Vagina (tissue), 2 donors: ENCODE data around the gene HDAC8. TPM values are rescaled to one million over a fixed set of nuclear protein-coding genes. Genes with fewer than 3 reads are reported as not detected.

Experiments
- DNase-seq, 2 donors: peaks; one replicate each; pipeline ENCODE4 v3.0.0-alpha.2; 2017; ENCODE audit errors: extremely low spot score in 2 of 2
- H3K27ac ChIP-seq: fragments of 200-600 bp; sonication (generic); one replicate; pipeline ENCODE4 v1.5.1; 2019
- H3K27me3 ChIP-seq: fragments of 200-600 bp; sonication (generic); one replicate; pipeline ENCODE4 v1.5.1; 2019
- H3K36me3 ChIP-seq, 2 donors: fragments of 200-600 bp; sonication (generic); one replicate each; pipeline ENCODE4 v1.5.1; 2017 to 2019
- H3K4me1 ChIP-seq: fragments of 200-600 bp; sonication (generic); one replicate; pipeline ENCODE4 v1.5.1; 2019
- H3K4me3 ChIP-seq, 2 donors: fragments of 200-600 bp; sonication (generic); 1 replicate in 1 of 2; 2 replicates in 1 of 2; pipeline ENCODE4 v1.5.1; 2016 to 2019
- H3K9me3 ChIP-seq: fragments of 200-600 bp; sonication (generic); one replicate; pipeline ENCODE4 v1.5.1; 2019
- POLR2A ChIP-seq, 2 donors: fragments of 450-650 bp; IDR thresholded peaks; one replicate each; pipeline ENCODE4 v1.6.1; 2017; ENCODE audit warnings: antibody characterized with exemption in 2 of 2, mild to moderate bottlenecking in 2 of 2, moderate library complexity in 2 of 2
- POLR2AphosphoS5 ChIP-seq, 2 donors: sonication (generic); formaldehyde crosslinking; IDR thresholded peaks; one replicate each; pipeline ENCODE4 v1.9.0; 2017; ENCODE audit warnings: antibody characterized with exemption in 2 of 2, mild to moderate bottlenecking in 2 of 2, low read depth in 1 of 2; ENCODE audit not compliant: insufficient read depth in 1 of 2
- intact Hi-C: fragments of 100-400 bp; cut with DNase I; formaldehyde crosslinking; loops from one replicate; pipeline ENCODE4 v1.15.1; 2023
- total RNA-seq: library from RNA; depleted of rRNA; stranded (reverse); fragments of >200 nt; gene quantifications from one replicate; pipeline ENCODE4 v1.2.3, GENCODE V29; 2016
- TF ChIP-seq, protein P1 (sequence below), 3 experiments: fragments of 450-650 bp in 2 of 3; fragments of 200-600 bp in 1 of 3; sonication (generic) in 1 of 3; IDR thresholded peaks; one replicate each; pipeline ENCODE4 v1.5.1; 2017 to 2019; ENCODE audit warnings: antibody characterized with exemption in 3 of 3, mild to moderate bottlenecking in 2 of 3, moderate library complexity in 2 of 3

Gene HDAC8
- total RNA-seq, 1 donor from 2014 or later: 33.4 TPM

DNA sequence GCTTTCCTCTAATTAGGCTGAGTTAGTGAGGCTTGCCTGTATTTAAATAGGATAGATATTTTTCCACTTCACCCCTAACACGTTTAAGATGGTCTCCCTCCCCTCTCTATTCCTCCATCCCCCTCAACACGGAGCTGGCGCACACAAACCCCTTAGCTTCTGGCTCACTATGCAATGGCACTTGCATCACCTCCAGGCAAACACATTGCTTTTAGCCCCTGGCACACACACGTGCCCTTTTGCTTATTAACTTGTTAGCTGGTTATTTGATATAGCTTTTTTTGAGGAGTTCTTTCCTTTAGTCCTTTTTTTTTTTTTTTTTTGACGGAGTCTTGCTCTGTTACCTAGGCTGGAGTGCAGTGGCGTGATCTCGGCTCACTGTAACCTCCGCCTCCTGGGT, 94.3 kb downstream of the HDAC8 start:
- Histone ChIP-seq H3K4me1 (no peaks in the 10 kb centered on the region), H3K27me3 (no peaks in the 10 kb centered on the region), H3K27ac (no peak overlapping the region), H3K4me3 (no peak overlapping the region), H3K9me3 (no peaks in the 10 kb centered on the region), H3K36me3 (no peaks in the 10 kb centered on the region)
- DNase-seq: no peak
- intact Hi-C loops: no loop called here
- TF ChIP-seq POLR2AphosphoS5 (IDR thresholded peaks at IDR 0.05; ENCODE audit: insufficient read depth in 1 of 2, low read depth in 1 of 2) (no peak), POLR2A (IDR thresholded peaks at IDR 0.05) (no peak)
- TF ChIP-seq, protein P1, sequence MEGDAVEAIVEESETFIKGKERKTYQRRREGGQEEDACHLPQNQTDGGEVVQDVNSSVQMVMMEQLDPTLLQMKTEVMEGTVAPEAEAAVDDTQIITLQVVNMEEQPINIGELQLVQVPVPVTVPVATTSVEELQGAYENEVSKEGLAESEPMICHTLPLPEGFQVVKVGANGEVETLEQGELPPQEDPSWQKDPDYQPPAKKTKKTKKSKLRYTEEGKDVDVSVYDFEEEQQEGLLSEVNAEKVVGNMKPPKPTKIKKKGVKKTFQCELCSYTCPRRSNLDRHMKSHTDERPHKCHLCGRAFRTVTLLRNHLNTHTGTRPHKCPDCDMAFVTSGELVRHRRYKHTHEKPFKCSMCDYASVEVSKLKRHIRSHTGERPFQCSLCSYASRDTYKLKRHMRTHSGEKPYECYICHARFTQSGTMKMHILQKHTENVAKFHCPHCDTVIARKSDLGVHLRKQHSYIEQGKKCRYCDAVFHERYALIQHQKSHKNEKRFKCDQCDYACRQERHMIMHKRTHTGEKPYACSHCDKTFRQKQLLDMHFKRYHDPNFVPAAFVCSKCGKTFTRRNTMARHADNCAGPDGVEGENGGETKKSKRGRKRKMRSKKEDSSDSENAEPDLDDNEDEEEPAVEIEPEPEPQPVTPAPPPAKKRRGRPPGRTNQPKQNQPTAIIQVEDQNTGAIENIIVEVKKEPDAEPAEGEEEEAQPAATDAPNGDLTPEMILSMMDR (IDR thresholded peaks at IDR 0.05): no peak

DNA sequence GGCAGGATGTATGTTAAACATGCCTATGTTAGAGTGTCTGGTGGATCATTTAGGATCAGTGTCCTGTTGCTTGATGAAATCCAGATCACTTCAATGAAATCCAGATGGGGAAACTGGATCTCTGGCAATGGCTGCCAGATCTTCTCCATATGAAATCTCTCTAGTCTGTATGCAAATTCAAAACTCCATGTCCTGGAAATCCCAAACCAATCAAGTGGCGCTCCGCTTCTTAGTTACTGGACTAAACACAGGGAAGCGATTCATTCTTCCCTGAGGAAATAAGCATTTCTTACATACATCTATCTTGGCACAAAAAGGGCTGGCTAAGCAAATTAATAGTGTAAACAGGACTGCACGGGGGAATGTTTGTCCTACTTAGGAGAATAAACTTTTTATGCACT, 94.9 kb downstream of the HDAC8 start:
- H3K9me3 ChIP-seq: no peaks in the 10 kb centered on the region
- no peak for DNase-seq
- H3K27me3 ChIP-seq: no peaks in the 10 kb centered on the region
- H3K36me3 ChIP-seq: no peaks in the 10 kb centered on the region
- intact Hi-C loops: no loop called here
- H3K4me1 ChIP-seq: no peaks in the 10 kb centered on the region
- TF ChIP-seq POLR2AphosphoS5 (IDR thresholded peaks at IDR 0.05; ENCODE audit: insufficient read depth in 1 of 2, low read depth in 1 of 2) (no peak), POLR2A (IDR thresholded peaks at IDR 0.05) (no peak)
- TF ChIP-seq, protein P1 (IDR thresholded peaks at IDR 0.05): no peak
- no peak overlapping the region for H3K27ac ChIP-seq
- no peak overlapping the region for H3K4me3 ChIP-seq

DNA sequence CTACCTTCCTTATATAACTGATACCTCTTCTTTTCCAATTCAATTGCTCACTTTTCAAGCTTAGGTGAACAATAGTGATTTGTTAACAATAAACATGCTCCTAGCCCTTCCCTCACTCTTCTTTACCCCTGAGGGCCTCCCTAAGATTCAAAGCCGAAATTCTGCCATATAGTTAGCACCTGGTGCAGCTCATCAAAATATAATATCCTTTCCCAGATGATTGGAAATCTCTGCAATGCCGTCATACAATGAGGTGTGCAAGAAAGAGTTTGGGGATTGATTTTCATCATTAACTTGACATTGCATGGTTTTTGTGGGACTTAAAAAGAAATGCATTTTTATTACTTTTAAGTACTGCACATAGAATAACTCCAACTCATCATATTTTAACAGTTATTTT, 95.3 kb downstream of the HDAC8 start:
- Histone ChIP-seq H3K27me3 (no peaks in the 10 kb centered on the region), H3K4me1 (no peaks in the 10 kb centered on the region), H3K9me3 (no peaks in the 10 kb centered on the region), H3K27ac (no peak overlapping the region), H3K36me3 (no peaks in the 10 kb centered on the region), H3K4me3 (no peak overlapping the region)
- intact Hi-C loops: no loop called here
- TF ChIP-seq POLR2AphosphoS5 (IDR thresholded peaks at IDR 0.05; ENCODE audit: insufficient read depth in 1 of 2, low read depth in 1 of 2): no peak
- TF ChIP-seq, protein P1 (IDR thresholded peaks at IDR 0.05): no peak
- no peak for DNase-seq

DNA sequence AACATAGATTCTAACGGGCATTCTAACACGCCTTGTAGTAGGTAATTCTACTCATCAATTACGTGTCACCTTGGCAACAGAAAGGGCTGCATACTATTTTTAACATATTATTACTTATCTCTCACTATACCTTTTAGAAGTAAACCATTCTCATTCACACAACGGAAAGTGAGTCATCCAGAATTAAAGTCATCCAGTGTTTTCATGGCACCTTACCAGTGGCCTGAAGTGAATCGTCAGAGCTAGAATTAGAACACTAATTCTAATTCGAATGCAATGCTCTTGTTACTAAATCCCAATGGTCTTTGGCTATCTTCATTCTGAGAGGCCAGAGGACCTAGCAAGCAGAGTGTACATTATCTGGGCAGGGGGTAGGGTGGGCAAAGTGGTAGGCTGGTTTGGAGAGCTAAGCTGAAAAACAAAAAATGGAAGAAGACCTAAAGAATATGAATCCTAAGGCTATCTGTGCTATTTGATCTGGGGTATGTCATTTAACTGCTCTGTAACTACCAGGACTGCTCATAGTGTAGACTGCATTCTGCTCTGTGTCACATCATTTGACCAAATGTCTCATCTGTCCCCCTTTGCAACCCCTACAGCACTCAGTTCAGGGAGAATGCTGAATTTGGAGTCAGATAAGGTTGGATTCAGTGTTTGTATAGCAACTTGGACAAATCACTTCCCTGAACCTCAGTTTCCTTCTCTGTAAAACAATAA, 96.5 kb downstream of the HDAC8 start:
- no peaks in the 10 kb centered on the region for H3K36me3 ChIP-seq
- no peak for TF ChIP-seq POLR2A (IDR thresholded peaks at IDR 0.05)
- no peak for TF ChIP-seq POLR2AphosphoS5 (IDR thresholded peaks at IDR 0.05; ENCODE audit: insufficient read depth in 1 of 2, low read depth in 1 of 2)
- TF ChIP-seq, protein P1 (IDR thresholded peaks at IDR 0.05): no peak
- no peaks in the 10 kb centered on the region for H3K27me3 ChIP-seq
- H3K4me3 ChIP-seq: no peak overlapping the region
- H3K4me1 ChIP-seq: no peaks in the 10 kb centered on the region
- intact Hi-C loops: no loop called here
- no peak for DNase-seq
- no peaks in the 10 kb centered on the region for H3K9me3 ChIP-seq
- H3K27ac ChIP-seq: no peak overlapping the region

DNA sequence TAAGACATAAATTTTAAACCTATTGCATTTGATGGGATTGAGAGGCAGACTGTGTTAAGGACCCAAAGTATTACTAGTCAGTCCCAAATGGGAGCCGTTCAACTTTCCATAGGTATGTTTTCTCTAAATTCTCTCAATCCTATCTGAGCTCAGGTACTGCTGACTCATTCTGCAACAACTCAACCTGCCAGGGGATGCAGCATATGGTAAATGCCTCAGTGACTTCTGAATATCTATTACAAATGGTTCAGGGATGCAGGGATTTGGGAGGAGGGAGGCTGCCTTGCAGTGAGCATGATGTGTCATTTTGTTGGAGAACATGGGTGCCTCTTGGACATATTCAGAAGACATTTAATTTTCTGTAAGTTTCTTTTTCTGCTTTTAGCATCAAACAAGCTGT, 97.3 kb downstream of the HDAC8 start:
- H3K4me3 ChIP-seq: no peak overlapping the region
- no peaks in the 10 kb centered on the region for H3K4me1 ChIP-seq
- intact Hi-C loops: no loop called here
- H3K27ac ChIP-seq: no peak overlapping the region
- no peaks in the 10 kb centered on the region for H3K9me3 ChIP-seq
- no peak for DNase-seq
- no peaks in the 10 kb centered on the region for H3K27me3 ChIP-seq
- TF ChIP-seq POLR2AphosphoS5 (IDR thresholded peaks at IDR 0.05; ENCODE audit: insufficient read depth in 1 of 2, low read depth in 1 of 2) (no peak), POLR2A (IDR thresholded peaks at IDR 0.05) (no peak)
- TF ChIP-seq, protein P1 (IDR thresholded peaks at IDR 0.05): no peak
- H3K36me3 ChIP-seq: no peaks in the 10 kb centered on the region
